ENCODE measurements around the gene USH2A.
"Not testable (repeated sequence)": the region's sequence is repeated elsewhere in the genome, so short reads cannot be mapped to it uniquely, and the experiment has no call there.

The USH2A gene

DNA sequence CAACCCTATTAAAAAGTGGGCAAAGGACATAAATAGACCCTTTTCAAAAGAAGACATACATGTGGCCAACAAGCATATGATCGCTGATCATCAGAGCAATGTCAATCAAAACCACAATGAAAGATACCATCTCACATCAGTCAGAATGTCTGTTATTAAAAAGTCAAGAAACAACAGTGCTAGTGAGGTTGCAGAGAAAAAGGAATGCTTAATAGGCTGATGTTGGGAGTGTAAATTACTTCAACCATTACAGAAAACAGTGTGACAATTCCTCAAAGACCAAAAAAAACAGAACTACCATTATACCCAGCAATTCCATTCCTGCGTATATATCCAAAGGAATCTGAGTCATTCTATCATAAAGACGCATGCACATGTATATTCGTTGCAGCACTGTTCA lies 13.2 kb downstream of the USH2A start:
- no peak for DNase-seq (ENCODE audit: low read depth)

DNA sequence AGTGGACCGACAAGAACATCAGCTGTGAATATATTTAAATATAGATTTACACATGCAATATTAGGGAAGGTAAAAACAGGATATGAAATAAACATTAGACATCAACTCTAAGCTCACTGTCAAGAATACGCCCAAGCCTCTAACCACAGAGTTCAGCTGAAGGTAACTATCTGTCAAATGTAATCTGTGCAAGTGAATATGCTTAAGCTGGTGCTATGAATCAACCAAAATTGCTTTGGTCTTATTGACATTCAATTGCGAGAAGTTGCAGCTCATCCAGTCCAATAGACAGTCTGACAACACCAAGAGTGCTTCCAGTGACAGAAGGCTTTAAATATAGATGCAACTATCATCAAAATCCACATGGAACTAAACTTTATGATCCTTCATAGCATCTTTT lies 32.3 kb downstream of the USH2A start:
- DNase-seq (ENCODE audit: low read depth) = no peak

DNA sequence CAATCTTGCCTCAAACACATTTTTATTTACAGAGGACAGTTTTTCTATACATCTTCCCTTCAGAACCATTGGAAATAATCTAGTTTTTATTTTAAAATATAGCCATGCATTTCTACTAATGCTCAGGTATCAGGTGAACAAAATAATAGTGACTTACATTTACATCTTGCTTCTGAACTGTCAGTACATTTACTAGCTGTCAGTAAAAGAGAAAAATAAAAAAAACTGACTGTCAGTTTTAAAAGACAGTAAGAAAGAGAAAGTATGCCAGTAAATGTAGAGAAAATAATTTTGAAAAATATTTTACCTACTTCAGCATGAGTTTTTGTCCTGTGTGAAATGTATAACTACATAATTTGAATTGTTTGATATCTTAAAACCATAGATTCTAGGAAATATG lies 33.5 kb downstream of the USH2A start:
- no peak for DNase-seq (ENCODE audit: low read depth)

DNA sequence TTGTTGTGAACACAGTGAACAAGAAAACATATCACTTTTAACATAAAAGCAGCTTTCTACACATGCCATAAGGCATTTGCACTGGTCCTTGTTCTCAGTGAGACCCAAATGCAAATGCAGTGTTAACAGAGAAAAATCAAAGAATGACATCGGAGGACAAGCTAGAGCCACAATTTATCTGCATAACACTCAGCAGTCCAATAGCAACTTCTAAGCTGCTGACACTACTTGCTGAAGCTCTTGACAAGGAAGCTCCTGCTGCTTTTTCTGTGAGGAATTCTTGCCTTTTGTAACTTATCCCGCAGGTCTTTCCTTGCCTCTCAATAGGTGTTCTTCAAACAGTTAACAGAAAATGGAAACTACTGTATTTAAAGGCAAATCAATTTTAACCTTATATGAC lies 34.7 kb downstream of the USH2A start:
- DNase-seq (ENCODE audit: low read depth) = no peak

DNA sequence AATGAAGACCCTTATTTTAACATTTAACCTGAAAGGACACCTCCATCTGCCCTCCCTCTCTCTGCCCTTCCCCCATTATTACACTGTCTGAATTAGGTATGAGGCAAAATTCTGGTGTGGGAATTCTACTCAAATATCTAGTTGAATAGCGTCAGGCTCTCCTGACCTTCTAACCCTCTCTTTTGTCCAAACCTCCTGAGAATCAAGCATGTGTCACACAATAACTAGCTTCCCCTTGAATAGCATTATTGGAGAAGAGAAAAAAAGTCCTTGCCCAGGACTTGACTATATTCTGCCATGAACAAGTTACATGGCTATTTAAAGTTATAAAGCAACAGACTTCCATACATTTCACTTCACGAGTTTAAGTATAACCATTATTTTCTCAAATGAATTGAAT lies 35.5 kb downstream of the USH2A start:
- no peak for DNase-seq (ENCODE audit: low read depth)

DNA sequence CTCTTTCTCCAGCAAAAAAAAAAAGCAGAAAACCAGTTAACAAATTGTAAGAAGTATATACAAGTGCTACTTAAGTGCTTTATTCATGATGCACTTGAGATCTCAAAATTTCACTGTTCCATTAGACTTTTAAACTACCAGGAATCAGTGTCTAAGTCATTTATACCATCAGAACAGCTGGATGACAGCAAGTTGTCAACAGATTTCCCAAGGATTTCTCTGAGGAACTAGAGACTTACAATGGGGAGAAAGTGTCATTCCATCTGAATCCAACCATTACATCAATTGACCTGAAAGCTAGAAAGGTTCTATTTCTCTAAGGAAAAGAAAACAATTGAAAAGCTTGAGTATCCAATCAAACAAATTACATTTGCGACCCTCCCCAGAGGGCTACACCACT lies 43.8 kb downstream of the USH2A start:
- no peak for DNase-seq (ENCODE audit: low read depth)

DNA sequence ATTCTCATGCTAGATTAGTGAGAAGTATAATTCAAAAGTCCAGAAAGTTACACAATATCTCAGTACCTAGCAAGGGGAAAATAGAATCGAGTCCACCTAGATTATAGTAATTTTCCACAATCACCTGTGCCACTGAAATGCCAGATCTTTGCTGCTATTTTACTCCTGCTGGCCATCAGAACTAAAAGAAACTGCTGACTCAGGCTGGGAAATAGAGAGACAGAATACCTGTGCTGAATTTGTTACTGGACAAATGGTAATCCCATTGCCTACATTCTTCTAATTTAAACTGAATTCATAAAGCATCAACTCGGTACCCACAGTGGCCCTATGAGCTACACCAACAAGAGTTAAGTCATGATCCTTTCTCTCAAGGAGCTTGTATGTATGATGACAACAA lies 55.0 kb downstream of the USH2A start:
- no peak for DNase-seq (ENCODE audit: low read depth)

DNA sequence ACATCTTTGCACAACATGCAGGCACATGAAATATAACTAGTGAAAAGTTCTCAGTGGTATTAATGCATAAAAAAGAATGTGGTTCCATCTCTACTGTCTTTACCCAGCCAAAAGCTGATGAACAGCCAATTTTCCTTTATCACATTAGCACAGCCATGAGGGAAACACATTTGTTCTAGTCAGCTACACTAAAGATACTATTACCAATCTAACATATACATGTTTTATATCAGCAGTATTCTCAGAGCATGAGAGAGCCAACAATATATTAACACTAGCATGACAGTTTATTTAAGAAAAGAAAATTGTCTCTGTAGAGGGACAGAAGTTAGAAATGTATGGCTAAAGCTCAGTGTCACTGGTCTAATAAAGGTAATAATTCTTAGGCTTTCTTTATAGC lies 56.3 kb downstream of the USH2A start:
- no peak for DNase-seq (ENCODE audit: low read depth)

DNA sequence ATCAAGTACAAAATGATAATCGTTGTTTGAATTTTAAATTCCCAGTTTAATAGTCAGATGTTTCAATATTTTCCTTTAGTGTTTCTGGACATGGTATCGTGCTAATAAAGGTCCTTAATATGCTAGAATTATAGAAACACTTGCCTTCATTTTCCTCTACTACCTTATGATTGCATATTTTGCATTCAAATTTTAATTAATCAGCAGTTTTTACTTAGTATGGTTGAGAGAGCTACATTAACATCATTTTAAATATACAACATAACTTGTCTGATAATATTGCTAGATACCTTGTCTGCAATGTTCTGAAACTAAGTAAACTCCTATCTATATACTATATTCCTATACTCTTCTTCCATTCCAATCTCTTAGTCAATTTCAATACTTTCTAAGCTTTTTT lies 66.3 kb downstream of the USH2A start:
- no peak for DNase-seq (ENCODE audit: low read depth)

DNA sequence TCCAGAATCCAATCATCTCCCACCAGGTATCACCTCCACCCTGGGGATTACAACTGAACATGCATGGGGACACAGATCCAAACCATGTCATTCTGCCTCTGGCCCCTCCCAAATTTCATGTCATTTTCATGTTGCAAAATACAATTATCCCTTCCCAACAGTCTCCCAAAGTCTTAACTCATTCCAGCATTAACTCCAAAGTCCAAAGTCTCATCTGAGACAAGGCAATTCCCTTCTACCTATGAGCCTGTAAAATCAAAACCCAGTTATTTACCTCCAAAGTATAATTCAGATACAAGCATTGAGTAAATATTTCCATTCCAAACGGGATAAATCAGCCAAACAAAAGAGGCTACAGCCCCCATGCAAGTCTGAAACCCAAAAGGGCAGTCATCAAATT lies 73.1 kb downstream of the USH2A start:
- no peak for DNase-seq (ENCODE audit: low read depth)

DNA sequence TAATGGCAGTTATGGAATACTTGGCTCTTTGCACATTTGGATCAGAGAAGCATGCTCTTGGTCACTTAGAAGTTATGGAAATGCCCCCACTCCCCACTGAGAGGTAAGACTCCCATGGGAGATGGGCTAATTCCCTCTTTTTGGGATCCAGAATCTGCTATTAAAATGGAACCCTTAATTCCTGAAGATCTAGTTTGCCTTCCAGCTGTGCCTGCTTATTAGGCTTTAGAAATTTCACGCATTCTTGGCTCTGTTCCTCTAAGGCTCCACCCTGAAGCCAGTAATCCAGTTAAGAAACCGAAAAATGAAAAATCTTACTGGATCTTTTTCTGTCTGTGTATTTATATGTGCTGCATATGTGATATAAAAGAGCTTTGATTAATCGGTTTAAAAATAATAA lies 76.7 kb downstream of the USH2A start:
- DNase-seq (ENCODE audit: low read depth) = no peak

DNA sequence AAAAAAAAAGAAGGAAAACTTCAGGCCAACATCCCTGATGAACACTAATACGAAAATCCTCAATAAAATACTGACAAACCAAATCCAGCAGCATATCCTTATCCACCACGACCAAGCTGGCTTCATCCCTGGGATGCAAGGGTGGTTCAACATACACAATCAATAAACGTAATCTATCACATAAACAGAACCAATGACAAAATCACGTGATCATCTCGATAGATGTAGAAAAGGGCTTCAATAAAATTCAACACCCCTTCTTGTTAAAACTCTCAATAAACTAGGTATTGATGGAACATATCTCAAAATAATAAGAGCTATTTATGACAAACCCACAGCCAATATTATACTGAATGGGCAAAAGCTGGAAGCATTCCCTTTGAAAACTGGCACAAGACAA lies 82.7 kb downstream of the USH2A start:
- not testable (repeated sequence) for DNase-seq (ENCODE audit: low read depth)

DNA sequence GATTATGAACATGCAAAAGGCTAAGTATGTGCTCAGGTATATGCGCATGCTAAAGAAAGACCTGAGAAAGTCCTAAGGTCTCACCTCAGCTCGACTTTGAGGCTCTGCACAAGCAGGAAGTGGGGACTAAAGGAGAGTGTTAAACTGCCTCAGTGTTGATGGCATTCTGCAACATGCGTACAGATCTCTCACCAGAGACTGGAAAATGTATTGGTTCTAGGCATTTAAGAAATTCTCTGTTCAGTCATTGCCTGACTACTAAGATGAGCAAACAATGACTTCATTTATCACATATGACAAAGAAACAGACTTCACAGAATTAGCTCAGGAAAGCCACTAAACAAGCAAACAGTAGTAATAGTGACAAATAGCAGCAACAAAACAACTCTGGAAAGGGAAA lies 90.8 kb downstream of the USH2A start:
- DNase-seq (ENCODE audit: low read depth) = no peak

DNA sequence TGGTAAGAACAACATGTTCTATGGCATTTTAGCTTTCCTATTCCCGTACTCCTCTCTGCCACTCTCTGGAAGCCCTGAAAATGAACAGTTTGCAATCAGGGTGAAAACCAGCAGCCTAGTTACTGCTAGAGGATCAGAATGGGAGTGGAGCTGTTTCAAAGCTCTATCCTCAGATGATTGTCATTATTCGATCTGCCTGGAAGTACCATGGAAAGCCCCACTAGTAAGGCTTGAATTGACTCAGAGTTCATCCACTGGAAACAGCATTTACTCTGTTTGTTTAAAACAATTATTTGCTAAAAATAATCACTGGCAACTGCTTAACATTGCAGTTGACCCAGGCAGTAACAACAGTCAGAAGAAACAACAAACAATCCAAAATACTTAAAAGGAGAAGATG lies 91.2 kb downstream of the USH2A start:
- DNase-seq (ENCODE audit: low read depth) = no peak

DNA sequence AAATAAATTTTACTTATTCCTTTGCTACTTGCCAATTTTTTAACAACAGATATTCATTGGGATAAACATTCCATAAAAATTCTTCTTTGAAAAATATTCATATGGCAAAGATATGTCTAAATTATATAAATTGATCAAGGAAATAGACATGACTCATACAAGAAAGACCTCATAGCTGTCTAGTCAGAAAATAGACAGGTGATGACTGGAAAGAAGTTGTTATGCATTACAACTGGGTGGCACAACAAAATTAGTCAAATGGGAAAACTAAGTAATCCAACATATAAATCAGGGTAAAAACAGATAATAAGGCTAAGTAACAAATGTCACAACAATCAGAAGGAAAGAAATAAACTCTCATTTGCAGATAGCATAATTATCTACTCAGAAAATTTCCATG lies 92.0 kb downstream of the USH2A start:
- no peak for DNase-seq (ENCODE audit: low read depth)

DNA sequence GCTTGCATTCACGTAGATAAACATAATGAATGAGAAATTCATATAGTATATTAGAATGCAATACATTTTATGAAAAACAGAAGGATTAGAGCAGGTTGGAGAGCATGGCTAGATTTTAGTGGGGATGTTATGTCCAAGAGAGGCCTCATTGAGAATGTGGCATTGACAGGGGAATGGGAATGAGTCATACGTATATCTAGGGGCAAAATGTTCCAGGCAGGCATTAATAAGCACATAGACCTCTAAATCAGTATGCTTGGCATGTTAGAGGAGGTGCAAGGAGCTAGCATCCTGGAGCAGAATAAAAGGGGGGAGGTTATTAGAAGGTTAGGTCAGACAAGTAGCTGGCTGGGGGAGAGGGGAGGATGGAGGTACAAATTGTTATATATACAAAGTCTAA lies 93.0 kb downstream of the USH2A start:
- no peak for DNase-seq (ENCODE audit: low read depth)

DNA sequence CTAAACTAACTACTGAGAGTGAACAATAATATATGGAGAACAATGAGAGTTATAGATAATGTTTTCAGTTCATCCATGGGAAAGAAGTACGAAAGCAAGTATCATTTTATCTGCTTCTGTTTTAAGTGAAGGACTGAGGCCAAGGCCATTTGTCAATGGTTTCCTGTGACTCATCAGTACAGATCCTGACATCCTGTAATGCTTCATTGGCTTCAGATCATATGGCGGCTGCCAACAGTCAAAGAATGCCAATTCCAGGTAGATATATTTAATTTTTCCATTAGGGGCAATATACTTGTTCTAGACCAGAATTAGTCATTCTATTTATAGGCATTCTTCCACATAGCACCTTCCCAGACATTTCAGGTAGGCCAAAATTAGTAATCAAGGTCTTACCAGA lies 97.3 kb downstream of the USH2A start:
- no peak for DNase-seq (ENCODE audit: low read depth)

DNA sequence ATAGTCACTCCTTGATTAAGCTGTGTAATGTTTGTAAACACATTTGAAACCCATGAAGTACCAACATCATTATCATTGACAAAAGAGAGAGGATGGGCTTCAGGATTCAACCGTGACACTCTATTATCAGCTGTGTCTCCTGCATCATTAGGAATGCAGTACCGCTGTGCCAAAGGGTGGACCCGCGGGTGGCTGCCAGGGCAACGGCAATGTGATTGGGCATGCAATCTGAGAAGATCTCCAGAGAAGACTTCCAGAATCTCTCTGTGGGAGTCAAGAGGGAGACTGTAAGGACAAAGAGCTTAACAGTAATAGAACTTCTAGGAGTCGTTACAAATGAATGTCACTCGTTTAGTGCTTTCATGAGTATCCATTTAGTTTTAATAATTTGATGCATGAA lies 97.9 kb downstream of the USH2A start:
- DNase-seq (ENCODE audit: low read depth) = no peak

DNA sequence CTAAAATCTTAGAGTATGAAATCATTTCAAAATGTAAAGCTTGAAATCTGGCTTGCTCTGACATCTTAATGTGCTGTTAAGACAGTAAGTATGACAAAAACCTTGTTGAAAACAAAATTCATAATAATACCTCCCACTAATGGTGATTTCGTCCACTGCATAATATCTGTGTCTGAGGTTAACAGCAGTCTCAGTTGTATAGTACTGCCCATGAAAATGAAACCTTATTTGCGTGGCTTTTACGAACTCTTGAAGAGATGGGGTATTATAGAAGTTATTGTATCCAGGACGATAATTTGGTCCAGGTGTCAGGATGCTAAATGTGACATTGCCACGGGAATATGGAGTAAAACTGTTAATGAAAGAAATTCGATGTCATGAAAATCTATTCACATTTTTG lies 99.9 kb downstream of the USH2A start:
- DNase-seq (ENCODE audit: low read depth) = no peak

DNA sequence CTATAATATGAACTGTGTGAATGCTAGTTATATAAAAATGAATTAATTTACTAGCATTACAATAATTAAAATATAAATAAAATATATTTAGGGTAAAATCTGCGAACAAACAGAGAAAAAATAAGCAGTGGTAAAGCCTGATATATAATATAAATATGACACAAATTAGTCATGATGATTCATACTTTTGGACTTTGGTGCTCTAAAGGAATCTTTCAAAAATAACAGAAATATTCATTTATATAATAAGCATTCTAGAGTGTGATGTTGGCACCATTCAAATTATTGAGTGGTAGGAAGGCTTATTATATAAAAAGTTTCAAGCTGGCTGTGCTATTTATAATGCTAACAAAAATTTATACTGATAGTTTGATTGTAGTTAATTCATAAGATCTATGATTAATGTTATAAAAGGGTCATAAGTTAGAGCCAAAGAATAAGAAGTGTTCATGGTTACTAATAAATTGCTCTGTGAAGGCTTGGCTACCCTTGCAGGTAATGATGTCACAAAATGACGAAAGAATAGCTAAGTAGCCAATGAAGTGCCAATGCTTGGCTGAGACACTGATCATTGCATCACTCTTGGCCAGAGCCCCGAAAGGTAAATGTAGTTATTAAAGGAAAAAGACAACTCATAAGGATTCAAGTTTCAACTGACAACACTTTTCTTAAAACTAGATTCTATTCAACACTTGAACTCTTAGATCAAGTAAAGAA lies 108.7 kb downstream of the USH2A start:
- no peak for DNase-seq (ENCODE audit: low read depth)

DNA sequence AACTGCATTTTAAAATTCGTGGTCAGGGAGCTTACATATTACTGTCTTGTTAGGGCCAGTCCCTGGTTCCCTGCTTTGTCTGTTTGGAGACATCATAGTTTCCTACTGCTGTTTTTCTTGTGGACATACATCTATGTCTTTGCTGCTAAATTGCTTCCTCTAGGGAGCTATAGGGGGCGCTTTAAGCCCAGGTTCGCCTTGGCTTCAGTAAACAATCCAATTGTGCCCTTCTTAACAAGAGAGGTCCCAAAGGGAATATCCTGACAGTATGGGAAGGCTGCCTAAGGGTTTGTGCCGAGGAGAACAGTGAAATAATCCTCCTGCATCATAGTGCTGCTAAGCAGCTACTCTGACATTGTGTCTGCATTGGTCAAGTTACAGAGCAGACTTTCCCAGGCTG lies 112.5 kb downstream of the USH2A start:
- DNase-seq (ENCODE audit: low read depth) = no peak

DNA sequence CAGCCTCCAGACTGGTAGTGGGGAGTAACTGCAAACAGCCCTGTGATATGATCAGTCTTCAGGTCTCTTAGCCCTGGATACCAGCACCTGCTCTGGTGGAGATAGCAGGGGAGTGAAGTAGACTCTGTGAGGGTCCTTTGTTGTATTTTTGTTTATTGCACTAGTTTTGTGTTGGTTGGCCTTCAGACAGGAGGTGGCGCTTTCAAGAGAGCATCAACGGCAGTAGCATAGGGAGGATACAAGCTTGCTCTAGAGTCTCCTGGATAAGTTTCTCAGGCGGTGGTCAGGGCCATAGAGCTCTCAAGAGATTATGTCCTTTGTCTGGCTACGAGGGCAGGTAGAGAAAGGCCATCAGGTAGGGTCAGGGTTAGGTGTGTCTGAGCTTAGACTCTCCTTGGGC lies 116.4 kb downstream of the USH2A start:
- DNase-seq (ENCODE audit: low read depth) = no peak

DNA sequence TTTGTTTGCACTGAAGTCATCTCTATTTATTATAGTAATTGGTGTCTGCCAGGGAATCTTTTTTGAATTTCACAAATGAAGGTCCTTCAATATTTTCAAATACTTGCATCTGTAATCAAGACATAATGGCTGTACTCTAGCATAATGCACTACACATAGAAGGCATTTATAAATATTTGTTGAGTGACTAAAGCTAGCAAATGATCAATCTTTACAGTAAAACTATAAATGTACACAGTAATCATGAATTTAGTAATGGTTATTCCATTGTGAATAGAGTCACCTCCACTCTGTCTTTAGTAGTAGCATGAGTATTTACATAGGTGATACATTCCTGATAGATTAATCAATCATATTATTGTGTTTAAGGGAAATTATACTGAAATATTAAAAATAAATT lies 119.6 kb downstream of the USH2A start:
- no peak for DNase-seq (ENCODE audit: low read depth)

DNA sequence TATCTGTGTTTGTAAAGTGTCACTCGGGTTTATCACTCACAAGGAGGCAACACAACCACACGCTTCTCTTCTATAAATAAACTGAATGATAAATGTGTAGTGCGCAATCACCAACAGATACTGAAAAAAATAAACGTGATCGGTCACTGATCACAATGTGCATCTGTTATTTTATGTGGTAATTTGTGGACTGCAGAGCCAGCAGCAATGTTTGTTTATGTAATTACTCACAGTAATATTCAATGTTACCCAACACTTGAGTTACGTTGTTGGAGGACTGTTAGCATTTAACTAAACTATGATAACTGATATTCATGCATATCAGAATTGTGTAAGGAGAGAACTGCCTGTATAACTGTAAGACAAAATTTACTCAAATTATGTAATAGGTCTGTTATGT lies 129.6 kb downstream of the USH2A start:
- no peak for DNase-seq (ENCODE audit: low read depth)

DNA sequence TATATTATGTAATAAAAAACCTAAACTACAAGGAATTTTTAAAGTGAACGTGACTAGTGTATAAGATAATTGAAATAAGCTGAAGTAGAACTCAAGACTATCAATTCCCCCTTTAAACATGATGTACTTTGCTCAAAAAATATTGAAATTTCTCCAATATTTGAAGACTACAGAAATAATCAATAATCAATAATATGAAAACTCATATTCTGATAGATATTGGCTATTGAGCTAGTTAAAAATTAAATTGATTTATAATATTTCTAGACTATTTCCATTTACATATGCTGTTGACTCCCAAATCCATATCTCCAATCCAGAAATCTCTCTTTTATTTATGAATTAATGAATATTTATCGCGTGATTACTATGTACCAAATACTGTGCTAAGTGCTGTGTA lies 133.2 kb downstream of the USH2A start:
- DNase-seq (ENCODE audit: low read depth) = no peak
